Measurements from ENCODE around the gene REPIN1. TPM values are rescaled to one million over a fixed set of nuclear protein-coding genes. Genes with fewer than 3 reads are reported as not detected.

Gene REPIN1
- total and polyA plus RNA-seq, 9 of the 15 experiments (the other 6 are each of a cell fraction or from before 2014, with no cell fraction given): 8.1 to 283 (median 94.3) TPM

DNA sequence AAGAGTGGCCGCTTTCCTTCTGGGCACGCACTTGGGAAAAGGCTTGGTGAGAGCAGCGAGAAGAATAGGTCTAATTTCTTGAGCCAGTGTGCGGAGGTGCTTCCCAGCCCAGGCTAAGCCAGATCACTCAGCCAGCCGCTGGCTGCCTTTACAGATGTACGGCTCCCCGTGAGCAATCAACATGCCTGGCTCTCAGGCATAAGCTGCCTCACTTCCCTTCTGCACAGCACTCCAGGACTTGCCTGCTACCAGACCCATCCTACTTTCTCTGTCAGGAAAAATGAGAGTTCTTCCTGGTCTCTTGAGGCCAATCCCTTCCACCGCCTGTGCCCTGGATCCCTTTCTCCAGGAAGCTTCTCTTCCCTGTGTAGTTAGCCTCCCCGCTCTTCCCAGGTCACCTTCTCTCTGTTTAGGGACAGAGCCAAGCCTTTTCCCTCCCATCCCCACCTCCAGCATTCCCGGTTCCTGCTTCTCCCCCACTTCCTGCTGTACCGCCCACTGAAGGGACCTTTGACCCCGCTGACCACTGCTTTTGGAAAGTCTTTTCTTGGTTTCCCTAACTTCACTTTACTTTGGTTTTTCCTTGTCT is 44.2 kb upstream of the REPIN1 start (continued):
- TF ChIP-seq KDM5B (IDR thresholded peaks at IDR 0.05; ENCODE audit: insufficient replicate concordance, low read depth, low read length) (peak; percentile 10), MBD2 (IDR thresholded peaks at IDR 0.05; ENCODE audit: borderline replicate concordance, low read depth) (no peak), EGR1 (conservative IDR thresholded peaks at IDR 0.05) (peak; percentile 87), GATAD2A (IDR thresholded peaks at IDR 0.05) (no peak), KAT2B (IDR thresholded peaks at IDR 0.05; ENCODE audit: low read depth, low read length) (peak; percentile 40), FOXK2 (conservative IDR thresholded peaks at IDR 0.05 in 1 of 2, IDR thresholded peaks at IDR 0.05 in 1 of 2; ENCODE audit: low read depth in 2 of 2) (no peak), ZNF584 (CRISPR knock-in tag; IDR thresholded peaks at IDR 0.05; ENCODE audit: low read depth) (0 out of 2 replicates have a peak, but pooled peaks have one; percentile 8), CHD1 (IDR thresholded peaks at IDR 0.05; ENCODE audit: low read length) (peak; percentile 88), HLTF (IDR thresholded peaks at IDR 0.05) (peak; percentile 14; the same call in 1 of the 2 replicates), ZNF408 (CRISPR knock-in tag; IDR thresholded peaks at IDR 0.05; ENCODE audit: low read depth) (no peak), CXXC5 (CRISPR knock-in tag; IDR thresholded peaks at IDR 0.05) (peak; percentile 13; the same call in 1 of the 2 replicates), DMBX1 (CRISPR knock-in tag; IDR thresholded peaks at IDR 0.05; ENCODE audit: borderline replicate concordance) (no peak), XRCC4 (IDR thresholded peaks at IDR 0.05; ENCODE audit: extremely low read depth, insufficient read depth, insufficient read length) (no peak), SAP30 (IDR thresholded peaks at IDR 0.05; ENCODE audit: borderline replicate concordance, insufficient read depth, low read depth, low read length, poor library complexity, severe bottlenecking) (no peak), ZBTB7A (IDR thresholded peaks at IDR 0.05; ENCODE audit: borderline replicate concordance, control insufficient read depth, low read depth, low read length) (0 out of 2 replicates have a peak, but pooled peaks have one; percentile 16), BCL6 (CRISPR knock-in tag; IDR thresholded peaks at IDR 0.05) (no peak), ZNF79 (CRISPR knock-in tag; IDR thresholded peaks at IDR 0.05; ENCODE audit: low read depth) (no peak), BRD9 (IDR thresholded peaks at IDR 0.05; ENCODE audit: low read depth, partially characterized antibody) (no peak), NR2C2 (CRISPR knock-in tag; IDR thresholded peaks at IDR 0.05) (no peak), NR2C2 (tag; IDR thresholded peaks at IDR 0.05) (peak; percentile 84), NBN (IDR thresholded peaks at IDR 0.05; ENCODE audit: low read depth) (0 out of 2 replicates have a peak, but pooled peaks have one; percentile 35), HDAC1 (IDR thresholded peaks at IDR 0.05) (peak in 1 of 2 experiments; percentile 27; a peak in 1 of 4 replicates), SNIP1 (IDR thresholded peaks at IDR 0.05; ENCODE audit: low read depth) (no peak), ARID1B (IDR thresholded peaks at IDR 0.05) (peak; percentile 27; the same call in 1 of the 2 replicates)
- TF ChIP-seq, protein P1, sequence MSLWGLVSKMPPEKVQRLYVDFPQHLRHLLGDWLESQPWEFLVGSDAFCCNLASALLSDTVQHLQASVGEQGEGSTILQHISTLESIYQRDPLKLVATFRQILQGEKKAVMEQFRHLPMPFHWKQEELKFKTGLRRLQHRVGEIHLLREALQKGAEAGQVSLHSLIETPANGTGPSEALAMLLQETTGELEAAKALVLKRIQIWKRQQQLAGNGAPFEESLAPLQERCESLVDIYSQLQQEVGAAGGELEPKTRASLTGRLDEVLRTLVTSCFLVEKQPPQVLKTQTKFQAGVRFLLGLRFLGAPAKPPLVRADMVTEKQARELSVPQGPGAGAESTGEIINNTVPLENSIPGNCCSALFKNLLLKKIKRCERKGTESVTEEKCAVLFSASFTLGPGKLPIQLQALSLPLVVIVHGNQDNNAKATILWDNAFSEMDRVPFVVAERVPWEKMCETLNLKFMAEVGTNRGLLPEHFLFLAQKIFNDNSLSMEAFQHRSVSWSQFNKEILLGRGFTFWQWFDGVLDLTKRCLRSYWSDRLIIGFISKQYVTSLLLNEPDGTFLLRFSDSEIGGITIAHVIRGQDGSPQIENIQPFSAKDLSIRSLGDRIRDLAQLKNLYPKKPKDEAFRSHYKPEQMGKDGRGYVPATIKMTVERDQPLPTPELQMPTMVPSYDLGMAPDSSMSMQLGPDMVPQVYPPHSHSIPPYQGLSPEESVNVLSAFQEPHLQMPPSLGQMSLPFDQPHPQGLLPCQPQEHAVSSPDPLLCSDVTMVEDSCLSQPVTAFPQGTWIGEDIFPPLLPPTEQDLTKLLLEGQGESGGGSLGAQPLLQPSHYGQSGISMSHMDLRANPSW (CRISPR knock-in tag; IDR thresholded peaks at IDR 0.05): no peak
- TF ChIP-seq, protein P2, sequence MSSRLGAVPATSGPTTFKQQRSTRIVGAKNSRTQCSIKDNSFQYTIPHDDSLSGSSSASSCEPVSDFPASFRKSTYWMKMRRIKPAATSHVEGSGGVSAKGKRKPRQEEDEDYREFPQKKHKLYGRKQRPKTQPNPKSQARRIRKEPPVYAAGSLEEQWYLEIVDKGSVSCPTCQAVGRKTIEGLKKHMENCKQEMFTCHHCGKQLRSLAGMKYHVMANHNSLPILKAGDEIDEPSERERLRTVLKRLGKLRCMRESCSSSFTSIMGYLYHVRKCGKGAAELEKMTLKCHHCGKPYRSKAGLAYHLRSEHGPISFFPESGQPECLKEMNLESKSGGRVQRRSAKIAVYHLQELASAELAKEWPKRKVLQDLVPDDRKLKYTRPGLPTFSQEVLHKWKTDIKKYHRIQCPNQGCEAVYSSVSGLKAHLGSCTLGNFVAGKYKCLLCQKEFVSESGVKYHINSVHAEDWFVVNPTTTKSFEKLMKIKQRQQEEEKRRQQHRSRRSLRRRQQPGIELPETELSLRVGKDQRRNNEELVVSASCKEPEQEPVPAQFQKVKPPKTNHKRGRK (tag; IDR thresholded peaks at IDR 0.05): no peak

Data from K562 (cell line).